IMR-90 (cell line): ENCODE measurements around the gene MYO1D. TPM values are rescaled to one million over a fixed set of nuclear protein-coding genes. Genes with fewer than 3 reads are reported as not detected.

Source experiments
- ATAC-seq: fragments of 200-7000 bp; cut with Tn5 transposase; 2 replicates; pipeline ENCODE4 v1.9.1; 2020; ENCODE audit warnings: low read depth, mild to moderate bottlenecking, moderate library complexity
- BruUV-seq: library from RNA; stranded (reverse); fragments of 400-500 nt; replicated peaks from 2 replicates; lab custom pipeline; 2021; lab: Mats Ljungman, UMichigan
- CTCF ChIA-PET: fragments of 300-600 bp; formaldehyde crosslinking; extraction: SDS; loops from one replicate; lab custom pipeline; 2021; ENCODE audit warnings: antibody characterized with exemption; lab: Yijun Ruan, JAX
- POLR2A ChIA-PET: fragments of 300-600 bp; sonication (Branson Sonifier 250); formaldehyde crosslinking; loops from one replicate; lab custom pipeline; 2022; ENCODE audit warnings: antibody characterized with exemption; ENCODE audit not compliant: unreplicated experiment; lab: Charles Lee
- DNase-seq: peaks from one replicate; pipeline ENCODE4 v3.0.0; 2013
- H2AFZ ChIP-seq: replicated peaks from 2 replicates; pipeline ENCODE3; 2013; ENCODE audit warnings: low read length, mild to moderate bottlenecking; ENCODE audit not compliant: poor library complexity
- H2AK5ac ChIP-seq: 2 replicates; pipeline ENCODE4 v1.6.1; 2013; ENCODE audit warnings: low read depth, low read length, inconsistent platforms
- H2AK9ac ChIP-seq: replicated peaks from 2 replicates; pipeline ENCODE3; 2013; ENCODE audit warnings: mild to moderate bottlenecking, low read depth, low read length, moderate library complexity; ENCODE audit not compliant: poor library complexity
- H2BK120ac ChIP-seq: 2 replicates; pipeline ENCODE4 v1.6.1; 2013; ENCODE audit warnings: low read depth, low read length, inconsistent platforms
- H2BK15ac ChIP-seq: 3 replicates; pipeline ENCODE4 v1.6.1; 2013; ENCODE audit warnings: low read depth, low read length, inconsistent platforms
- H2BK20ac ChIP-seq: 2 replicates; pipeline ENCODE4 v1.6.1; 2013; ENCODE audit warnings: low read depth, mild to moderate bottlenecking, inconsistent platforms, low read length, moderate library complexity
- H2BK5ac ChIP-seq: 2 replicates; pipeline ENCODE4 v1.6.1; 2013; ENCODE audit warnings: mild to moderate bottlenecking, low read depth, low read length, inconsistent platforms; ENCODE audit not compliant: poor library complexity, severe bottlenecking
- H3K14ac ChIP-seq: replicated peaks from 2 replicates; pipeline ENCODE4 v1.6.1; 2013; ENCODE audit warnings: low read depth, low read length, inconsistent platforms
- H3K18ac ChIP-seq: 2 replicates; pipeline ENCODE4 v1.6.1; 2013; ENCODE audit warnings: low read depth, low read length, control low read depth
- H3K23ac ChIP-seq: 2 replicates; pipeline ENCODE4 v1.6.1; 2013; ENCODE audit warnings: low read depth, low read length, inconsistent platforms
- H3K27ac ChIP-seq: 2 replicates; pipeline ENCODE4 v1.5.1; 2013; ENCODE audit warnings: mild to moderate bottlenecking, control low read depth, low read length; ENCODE audit not compliant: insufficient read depth
- H3K27me3 ChIP-seq: 2 replicates; pipeline ENCODE4 v1.6.1; 2013; ENCODE audit warnings: low read length; ENCODE audit not compliant: control insufficient read depth, insufficient read depth
- H3K36me3 ChIP-seq: 2 replicates; pipeline ENCODE4 v1.6.1; 2013; ENCODE audit warnings: low read length, mixed read lengths; ENCODE audit not compliant: control insufficient read depth, insufficient read depth
- H3K4ac ChIP-seq: 2 replicates; pipeline ENCODE4 v1.6.1; 2013; ENCODE audit warnings: low read depth, low read length, inconsistent platforms
- H3K4me1 ChIP-seq: 2 replicates; pipeline ENCODE4 v1.6.1; 2013; ENCODE audit warnings: low read length, mixed read lengths; ENCODE audit not compliant: control insufficient read depth, insufficient read depth
- H3K4me2 ChIP-seq: 2 replicates; pipeline ENCODE4 v1.6.1; 2013; ENCODE audit warnings: low read depth, mild to moderate bottlenecking, control low read depth, low read length, moderate library complexity
- H3K4me3 ChIP-seq: 2 replicates; pipeline ENCODE4 v1.5.1; 2013; ENCODE audit warnings: low read depth, mild to moderate bottlenecking, control low read depth, low read length, moderate library complexity; ENCODE audit not compliant: insufficient read depth
- H3K56ac ChIP-seq: 2 replicates; pipeline ENCODE4 v1.6.1; 2013; ENCODE audit warnings: low read length, inconsistent platforms; ENCODE audit not compliant: insufficient read depth; ENCODE audit errors: extremely low read depth
- H3K79me1 ChIP-seq, 2 experiments: 2 replicates each; pipeline ENCODE4 v1.6.1; 2013; ENCODE audit warnings: low read length in 2 of 2, inconsistent platforms in 1 of 2, low read depth in 1 of 2
- H3K9ac ChIP-seq: 2 replicates; pipeline ENCODE4 v1.6.1; 2013; ENCODE audit warnings: low read depth, low read length, control low read depth
- H3K9me1 ChIP-seq: 2 replicates; pipeline ENCODE4 v1.6.1; 2013; ENCODE audit warnings: low read length, inconsistent platforms; ENCODE audit not compliant: insufficient read depth
- H3K9me3 ChIP-seq: 2 replicates; pipeline ENCODE4 v1.6.1; 2013; ENCODE audit warnings: low read length; ENCODE audit not compliant: control insufficient read depth, insufficient read depth
- H4K20me1 ChIP-seq: 2 replicates; pipeline ENCODE4 v1.6.1; 2013; ENCODE audit warnings: low read length, inconsistent platforms; ENCODE audit not compliant: insufficient read depth
- H4K5ac ChIP-seq: 2 replicates; pipeline ENCODE4 v1.6.1; 2013; ENCODE audit warnings: mild to moderate bottlenecking, low read depth, low read length, control low read depth
- H4K8ac ChIP-seq, 2 experiments: 2 replicates each; pipeline ENCODE4 v1.6.1; 2013; ENCODE audit warnings: low read depth in 2 of 2, low read length in 2 of 2, control low read depth in 1 of 2, inconsistent platforms in 1 of 2
- H4K91ac ChIP-seq: 2 replicates; pipeline ENCODE4 v1.6.1; 2013; ENCODE audit warnings: low read depth, low read length, inconsistent platforms; ENCODE audit not compliant: insufficient read depth
- BHLHE40 ChIP-seq: fragments of 150-350 bp; IDR thresholded peaks from 2 replicates; pipeline ENCODE4 v1.6.1; 2016; ENCODE audit warnings: mild to moderate bottlenecking, low read depth, low read length
- CHD1 ChIP-seq: IDR thresholded peaks from 2 replicates; pipeline ENCODE4 v1.6.1; 2012; ENCODE audit warnings: low read depth, low read length, improper control_type of control experiment
- FOS ChIP-seq: fragments of 150-350 bp; IDR thresholded peaks from 2 replicates; pipeline ENCODE4 v1.6.1; 2016; ENCODE audit warnings: low read depth, low read length
- MAZ ChIP-seq: IDR thresholded peaks from 2 replicates; pipeline ENCODE4 v1.6.1; 2012; ENCODE audit warnings: low read depth, mild to moderate bottlenecking, low read length, improper control_type of control experiment, moderate library complexity, borderline replicate concordance
- RCOR1 ChIP-seq: IDR thresholded peaks from 2 replicates; pipeline ENCODE4 v1.6.1; 2012; ENCODE audit warnings: mild to moderate bottlenecking, low read length, improper control_type of control experiment; ENCODE audit not compliant: insufficient replicate concordance
- RFX5 ChIP-seq: IDR thresholded peaks from 2 replicates; pipeline ENCODE4 v1.8.0; 2012; ENCODE audit warnings: low read depth, mild to moderate bottlenecking, low read length, moderate library complexity
- WGBS, 2 experiments: methylation state at CpG; one replicate each; pipeline versions ENCODE4 v1.1.5 to v1.1.7; 2013; ENCODE audit warnings: missing lambda C conversion rate in 2 of 2; ENCODE audit not compliant: insufficient read length in 1 of 2; ENCODE audit errors: extremely low coverage in 2 of 2; 5-methylcytosine and 5-hydroxymethylcytosine counted together
- dilution Hi-C: fragments of 300-500 bp; cut with HindIII; formaldehyde crosslinking; loops from one replicate; pipeline ENCODE4 v1.14.3; 2018; ENCODE audit warnings: low sequenced_read_pairs; ENCODE audit not compliant: unreplicated experiment
- in situ Hi-C: fragments of 300-500 bp; cut with MboI; formaldehyde crosslinking; loops from 3 replicates; pipeline ENCODE4 v1.14.3; 2019; ENCODE audit warnings: low sequenced_read_pairs, inconsistent platforms, mixed read lengths
- intact Hi-C: fragments of 100-400 bp; cut with micrococcal nuclease; formaldehyde crosslinking; loops from 2 replicates; pipeline ENCODE4 v1.10.0; 2022
- polyA plus RNA-seq, 3 experiments: library from polyadenylated mRNA; depleted of rRNA; stranded (reverse); fragments of >200 nt; gene quantifications; 2 replicates each; pipeline ENCODE4 v1.2.3, GENCODE V29; 2012; ENCODE audit warnings: low replicate concordance in 1 of 3
- total RNA-seq: library from RNA; depleted of rRNA; stranded (reverse); fragments of >200 nt; gene quantifications from 2 replicates; pipeline ENCODE4 v1.2.3, GENCODE V29; 2012
- TF ChIP-seq, protein P1 (sequence below): fragments of 150-350 bp; IDR thresholded peaks from 2 replicates; pipeline ENCODE4 v1.6.1; 2017; ENCODE audit warnings: mild to moderate bottlenecking, antibody characterized with exemption, low read length, low read depth

Gene MYO1D
- total and polyA plus RNA-seq, 2 of the 4 experiments (the other 2 are of a cell fraction) = 0.63 to 0.90 TPM

DNA sequence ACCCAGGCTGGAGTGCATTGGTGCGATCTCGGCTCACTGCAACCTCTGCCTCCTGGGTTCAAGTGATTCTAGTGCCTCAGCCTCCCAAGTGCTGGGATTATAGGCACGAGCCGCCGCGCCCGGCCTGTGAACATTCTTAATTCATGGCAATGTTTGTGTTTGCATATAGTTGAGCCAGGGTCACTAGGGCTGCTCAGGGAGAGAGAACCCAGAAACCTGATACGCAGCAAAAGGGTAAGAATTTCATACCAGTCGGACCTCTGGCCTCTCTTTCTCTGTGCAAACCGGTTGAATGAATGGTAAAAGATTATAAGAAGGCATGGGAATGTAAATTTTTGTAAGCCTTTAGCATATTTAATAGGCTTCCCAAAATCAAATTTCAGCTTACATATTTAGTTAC is 44.1 kb upstream of the MYO1D start:
- Histone ChIP-seq H3K18ac (no peak overlapping the region), H2AK9ac (no peak overlapping the region), H3K27ac (no peak overlapping the region), H3K4ac (no peak overlapping the region), H3K9ac (no peak overlapping the region), H3K56ac (no peak overlapping the region), H2AK5ac (no peak overlapping the region), H3K9me1 (no peaks in the 10 kb centered on the region), H3K23ac (no peak overlapping the region), H3K4me3 (no peak overlapping the region), H2AFZ (no peak overlapping the region), H3K9me3 (no peaks in the 10 kb centered on the region), H2BK20ac (no peak overlapping the region), H3K79me1 (no peaks in the 10 kb centered on the region), H2BK15ac (no peak overlapping the region), H4K20me1 (no peaks in the 10 kb centered on the region), H2BK5ac (no peak overlapping the region), H4K8ac (no peak overlapping the region), H4K91ac (no peak overlapping the region), H3K27me3 (no peaks in the 10 kb centered on the region; the same call in 1 of the 2 replicates), H2BK120ac (no peak overlapping the region), H4K5ac (no peak overlapping the region), H3K14ac (no peak overlapping the region), H3K4me2 (no peak overlapping the region), H3K4me1 (peaks cover 2% of the 10 kb centered on the region; the same call in 1 of the 2 replicates), H3K36me3 (no peaks in the 10 kb centered on the region)
- ChIA-PET CTCF (no interaction called here), POLR2A (no interaction called here)
- DNase-seq = no peak
- WGBS, 2 experiments = no CpG with 5 or more reads among the region's 10 CpGs
- intact Hi-C loops = no loop called here
- in situ Hi-C loops = loop anchor here (25.0 kb wide), 1 partner anchor 134 kb away; no protein-coding TSS in a partner anchor
- BruUV-seq = no TSS peak
- dilution Hi-C loops = no loop called here
- no peak for TF ChIP-seq BHLHE40
- no peak for TF ChIP-seq FOS
- TF ChIP-seq RCOR1 = no peak
- TF ChIP-seq, protein P1, sequence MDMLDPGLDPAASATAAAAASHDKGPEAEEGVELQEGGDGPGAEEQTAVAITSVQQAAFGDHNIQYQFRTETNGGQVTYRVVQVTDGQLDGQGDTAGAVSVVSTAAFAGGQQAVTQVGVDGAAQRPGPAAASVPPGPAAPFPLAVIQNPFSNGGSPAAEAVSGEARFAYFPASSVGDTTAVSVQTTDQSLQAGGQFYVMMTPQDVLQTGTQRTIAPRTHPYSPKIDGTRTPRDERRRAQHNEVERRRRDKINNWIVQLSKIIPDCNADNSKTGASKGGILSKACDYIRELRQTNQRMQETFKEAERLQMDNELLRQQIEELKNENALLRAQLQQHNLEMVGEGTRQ = no peak
- TF ChIP-seq RFX5 = no peak
- no peak for TF ChIP-seq CHD1
- no peak for TF ChIP-seq MAZ
- ATAC-seq = no peak
